PC-9 (cell line): ENCODE data around the gene MTMR4. TPM values are rescaled to one million over a fixed set of nuclear protein-coding genes. Genes with fewer than 3 reads are reported as not detected.
A peak's percentile ranks its signal among the peaks of the same experiment; 100 is the strongest.

Experiments
- BruUV-seq: library from RNA; stranded (reverse); fragments of 400-500 nt; replicated peaks from 2 replicates; lab custom pipeline; 2021; lab: Mats Ljungman, UMichigan
- CTCF ChIA-PET: fragments of 300-600 bp; sonication (Branson Sonifier 250); formaldehyde crosslinking; loops from one replicate; lab custom pipeline; 2022; ENCODE audit warnings: antibody characterized with exemption; lab: Charles Lee
- POLR2A ChIA-PET: fragments of 300-600 bp; sonication (Branson Sonifier 250); formaldehyde crosslinking; loops from one replicate; lab custom pipeline; 2022; ENCODE audit warnings: antibody characterized with exemption; ENCODE audit not compliant: unreplicated experiment; lab: Charles Lee
- DNase-seq, 2 experiments: peaks; one replicate each; pipeline versions ENCODE4 v3.0.0 to v3.0.0-alpha.2; 2015 to 2022; ENCODE audit warnings: mixed read lengths in 1 of 2
- H2AFZ ChIP-seq: fragments of 200-600 bp; sonication (generic); 2 replicates; pipeline ENCODE4 v1.8.1; 2017; ENCODE audit warnings: antibody characterized with exemption
- H3F3A ChIP-seq: fragments of 200-600 bp; sonication (generic); 2 replicates; pipeline ENCODE4 v1.8.1; 2017; ENCODE audit warnings: antibody characterized with exemption, mild to moderate bottlenecking, low read depth; ENCODE audit not compliant: insufficient read depth
- H3K27ac ChIP-seq: fragments of 200-600 bp; sonication (generic); 2 replicates; pipeline ENCODE4 v1.6.1; 2016; ENCODE audit warnings: mixed run types
- H3K27me3 ChIP-seq: fragments of 200-600 bp; sonication (generic); 2 replicates; pipeline ENCODE4 v1.6.1; 2016; ENCODE audit warnings: low read depth, mixed run types; ENCODE audit not compliant: insufficient read depth
- H3K36me3 ChIP-seq: fragments of 200-600 bp; sonication (generic); 2 replicates; pipeline ENCODE4 v1.6.1; 2016; ENCODE audit warnings: low read depth, mixed run types
- H3K4me1 ChIP-seq: fragments of 200-600 bp; sonication (generic); replicated peaks from 2 replicates; pipeline ENCODE4 v1.6.1; 2016; ENCODE audit warnings: mixed run types; ENCODE audit not compliant: insufficient read depth
- H3K4me2 ChIP-seq: fragments of 200-600 bp; sonication (generic); 2 replicates; pipeline ENCODE4 v1.6.1; 2017; ENCODE audit warnings: mixed run types
- H3K4me3 ChIP-seq: fragments of 200-600 bp; sonication (generic); 2 replicates; pipeline ENCODE4 v1.6.1; 2016; ENCODE audit warnings: mixed run types
- H3K79me2 ChIP-seq: fragments of 200-600 bp; sonication (generic); 2 replicates; pipeline ENCODE4 v1.6.1; 2017; ENCODE audit warnings: low read depth, mixed run types
- H3K9me2 ChIP-seq: fragments of 200-600 bp; sonication (generic); 2 replicates; pipeline ENCODE4 v1.8.1; 2017; ENCODE audit warnings: mild to moderate bottlenecking; ENCODE audit not compliant: insufficient read depth
- H3K9me3 ChIP-seq: fragments of 200-600 bp; sonication (generic); 2 replicates; pipeline ENCODE4 v1.8.1; 2016; ENCODE audit warnings: low read depth; ENCODE audit not compliant: insufficient read depth
- H4K20me1 ChIP-seq: fragments of 200-600 bp; sonication (generic); 2 replicates; pipeline ENCODE4 v1.8.1; 2017; ENCODE audit not compliant: insufficient read depth
- CTCF ChIP-seq: fragments of 200-600 bp; sonication (generic); conservative IDR thresholded peaks from 2 replicates; pipeline ENCODE4 v1.6.1; 2017; ENCODE audit warnings: mixed run types, antibody characterized with exemption, mild to moderate bottlenecking, moderate library complexity
- EZH2 ChIP-seq: fragments of 200-600 bp; sonication (generic); IDR thresholded peaks from 2 replicates; pipeline ENCODE4 v1.8.0; 2017; ENCODE audit warnings: antibody characterized with exemption, low read depth
- intact Hi-C: fragments of 100-400 bp; cut with micrococcal nuclease; formaldehyde crosslinking; loops from one replicate; pipeline ENCODE4 v1.10.0; 2022; ENCODE audit not compliant: unreplicated experiment
- total RNA-seq: library from RNA; stranded (reverse); gene quantifications from 2 replicates; pipeline ENCODE4 v1.2.3, GENCODE V29; 2021

MTMR4 gene
- total RNA-seq, 1 experiment from 2014 or later, result 35.1 TPM

GRCh38 chr17:58510075-58510474 is 4.4 kb downstream of the MTMR4 start:
- ChIA-PET POLR2A (no interaction called here), CTCF (no interaction called here)
- BruUV-seq, result no TSS peak
- H3K4me1 ChIP-seq, result peaks cover 7% of the 10 kb centered on the region
- no peaks in the 10 kb centered on the region for H4K20me1 ChIP-seq
- intact Hi-C loops, result no loop called here
- H2AFZ ChIP-seq, result no peak overlapping the region
- H3K27ac ChIP-seq, result no peak overlapping the region
- H3K79me2 ChIP-seq, result peaks cover 3% of the 10 kb centered on the region; the same call in 1 of the 2 replicates
- no peaks in the 10 kb centered on the region for H3K27me3 ChIP-seq
- peaks cover 4% of the 10 kb centered on the region for H3F3A ChIP-seq
- H3K4me2 ChIP-seq, result no peak overlapping the region
- no peak overlapping the region for H3K4me3 ChIP-seq
- peak in 1 of 2 experiments; percentile 15 for DNase-seq
- H3K9me3 ChIP-seq, result no peaks in the 10 kb centered on the region
- H3K9me2 ChIP-seq, result no peaks in the 10 kb centered on the region
- H3K36me3 ChIP-seq, result 0 out of 2 replicates have a peak, but pooled peaks cover 12% of the 10 kb centered on the region
- TF ChIP-seq EZH2 (no peak), CTCF (no peak)

DNA sequence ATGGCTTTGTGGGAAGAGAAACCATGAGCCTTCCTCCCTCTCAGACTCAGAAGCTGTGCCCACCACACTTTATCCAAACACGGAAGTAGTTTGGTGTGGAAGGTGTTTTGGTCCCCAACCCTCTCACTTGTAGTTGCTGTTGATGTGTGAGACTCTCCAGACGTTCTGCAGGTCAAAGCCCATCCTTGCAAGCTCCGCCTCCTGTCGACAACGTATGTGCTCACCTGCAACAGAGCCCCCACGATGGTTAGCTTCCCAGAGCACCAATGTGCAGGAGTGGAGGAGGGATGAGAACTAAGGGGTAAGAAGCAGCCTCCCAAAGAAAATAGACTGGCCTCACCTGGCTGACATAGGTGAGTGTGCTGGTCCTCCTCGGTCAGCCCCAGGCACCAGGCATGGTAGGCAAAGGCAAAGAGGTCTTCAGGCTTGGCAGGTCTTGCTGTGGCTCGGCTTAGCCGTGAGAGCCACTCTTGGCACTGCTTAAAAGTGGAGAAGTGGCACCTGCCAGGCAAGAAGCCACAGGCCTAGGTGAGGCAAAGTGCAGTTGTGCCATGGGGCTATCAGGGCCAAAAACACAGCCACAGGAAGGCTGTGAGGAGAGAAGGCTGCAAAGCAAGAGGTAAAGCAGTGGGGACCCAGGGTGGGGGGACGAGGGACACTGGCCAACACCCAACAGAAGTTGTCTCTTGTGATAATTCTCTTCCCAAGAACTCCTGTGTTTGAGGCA is 5.9 kb downstream of the MTMR4 start:
- peaks cover 2% of the 10 kb centered on the region; the same call in 1 of the 2 replicates for H3K79me2 ChIP-seq
- H3K9me3 ChIP-seq, result no peaks in the 10 kb centered on the region
- no peak overlapping the region for H3K27ac ChIP-seq
- ChIA-PET POLR2A (no interaction called here), CTCF (no interaction called here)
- 0 out of 2 replicates have a peak, but pooled peaks cover 12% of the 10 kb centered on the region for H3K36me3 ChIP-seq
- H3K4me2 ChIP-seq, result no peak overlapping the region
- H2AFZ ChIP-seq, result no peak overlapping the region
- no peak overlapping the region for H3K4me3 ChIP-seq
- peaks cover 4% of the 10 kb centered on the region for H3K4me1 ChIP-seq
- BruUV-seq, result no TSS peak
- no peaks in the 10 kb centered on the region for H4K20me1 ChIP-seq
- peak in 1 of 2 experiments; percentile 26 for DNase-seq
- H3K27me3 ChIP-seq, result no peaks in the 10 kb centered on the region
- TF ChIP-seq EZH2 (no peak), CTCF (no peak)
- intact Hi-C loops, result no loop called here
- H3F3A ChIP-seq, result no peaks in the 10 kb centered on the region
- H3K9me2 ChIP-seq, result no peaks in the 10 kb centered on the region

DNA sequence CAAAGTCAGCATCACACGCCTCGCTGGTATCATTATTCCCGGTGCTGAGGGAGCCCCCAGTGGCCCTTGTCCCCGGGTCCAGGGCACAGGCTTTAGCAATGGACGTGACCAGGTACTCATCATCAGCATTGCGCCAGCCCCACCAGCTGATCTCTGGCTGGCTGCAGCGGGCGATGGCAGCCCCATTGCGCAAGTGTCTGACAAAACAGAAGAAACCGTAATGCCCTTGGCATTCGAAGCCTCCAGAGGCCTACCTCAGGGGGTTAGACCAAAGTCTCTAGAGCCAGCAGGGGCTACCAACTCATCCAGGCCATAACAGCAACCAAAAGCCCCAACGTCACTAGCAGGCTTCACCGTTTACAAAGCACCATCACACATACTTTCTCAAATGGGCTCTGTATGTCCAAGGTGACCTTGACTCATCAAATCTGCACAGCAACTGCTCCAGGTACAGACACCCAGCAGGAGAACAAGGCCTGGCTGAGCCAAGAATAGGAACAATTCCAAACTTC is 7.3 kb downstream of the MTMR4 start:
- Histone ChIP-seq H3K4me2 (no peak overlapping the region), H3K4me1 (no peaks in the 10 kb centered on the region), H3K36me3 (0 out of 2 replicates have a peak, but pooled peaks cover 12% of the 10 kb centered on the region), H3K4me3 (no peak overlapping the region), H3F3A (no peaks in the 10 kb centered on the region), H3K79me2 (no peaks in the 10 kb centered on the region), H4K20me1 (no peaks in the 10 kb centered on the region), H3K27ac (no peak overlapping the region), H3K9me3 (no peaks in the 10 kb centered on the region), H3K27me3 (no peaks in the 10 kb centered on the region), H3K9me2 (no peaks in the 10 kb centered on the region), H2AFZ (no peak overlapping the region)
- no peak for TF ChIP-seq CTCF
- no peak for TF ChIP-seq EZH2
- ChIA-PET POLR2A (no interaction called here), CTCF (no interaction called here)
- no TSS peak for BruUV-seq
- intact Hi-C loops, result no loop called here
- peak in 1 of 2 experiments; percentile 12 for DNase-seq
